H1 (cell line): ENCODE data around the gene CDK5. TPM values are rescaled to one million over a fixed set of nuclear protein-coding genes. Genes with fewer than 3 reads are reported as not detected.
A peak's percentile ranks its signal among the peaks of the same experiment; 100 is the strongest.

Experiments used
- CTCF ChIA-PET: fragments of 300-600 bp; sonication (Branson Sonifier 250); formaldehyde crosslinking; loops from one replicate; lab custom pipeline; 2021; ENCODE audit not compliant: partially characterized antibody; lab: Charles Lee
- POLR2A ChIA-PET: fragments of 300-600 bp; sonication (Branson Sonifier 250); formaldehyde crosslinking; loops from one replicate; lab custom pipeline; 2021; ENCODE audit warnings: inconsistent platforms; ENCODE audit not compliant: partially characterized antibody; lab: Charles Lee
- DNase-seq, 2 experiments: peaks; one replicate each; pipeline versions ENCODE4 v3.0.0 to v3.0.0-alpha.2; 2010 to 2022; ENCODE audit warnings: low spot score in 2 of 2, low read depth in 1 of 2, mixed read lengths in 1 of 2
- FAIRE-seq: peaks from 2 replicates; lab custom pipeline; 2011; peaks lifted over from hg19 to GRCh38; lab: Jason Lieb, UNC
- H2AFZ ChIP-seq: 2 replicates; pipeline ENCODE4 v1.8.1; 2012; ENCODE audit warnings: low read length, inconsistent platforms
- H2AK5ac ChIP-seq: 2 replicates; pipeline ENCODE4 v1.6.1; 2013; ENCODE audit warnings: low read depth, low read length
- H2BK120ac ChIP-seq: replicated peaks from 2 replicates; pipeline ENCODE3; 2013; ENCODE audit warnings: low read depth, low read length, inconsistent platforms
- H2BK12ac ChIP-seq: 2 replicates; pipeline ENCODE4 v1.6.1; 2013; ENCODE audit warnings: low read depth, low read length
- H2BK15ac ChIP-seq: 2 replicates; pipeline ENCODE4 v1.6.1; 2013; ENCODE audit warnings: low read length
- H2BK20ac ChIP-seq: 2 replicates; pipeline ENCODE4 v1.6.1; 2013; ENCODE audit warnings: low read length
- H2BK5ac ChIP-seq: 2 replicates; pipeline ENCODE4 v1.6.1; 2013; ENCODE audit warnings: low read depth, low read length
- H3K14ac ChIP-seq: 2 replicates; pipeline ENCODE4 v1.6.1; 2013; ENCODE audit warnings: inconsistent platforms; ENCODE audit not compliant: insufficient read length
- H3K18ac ChIP-seq: 2 replicates; pipeline ENCODE4 v1.6.1; 2013; ENCODE audit warnings: low read length; ENCODE audit errors: extremely low read depth
- H3K23ac ChIP-seq: 2 replicates; pipeline ENCODE4 v1.6.1; 2013; ENCODE audit warnings: inconsistent platforms; ENCODE audit not compliant: insufficient read length
- H3K23me2 ChIP-seq: 2 replicates; pipeline ENCODE4 v1.6.1; 2013; ENCODE audit warnings: low read depth, low read length
- H3K27ac ChIP-seq: 2 replicates; pipeline ENCODE4 v1.6.1; 2011; ENCODE audit warnings: low read depth, low read length, inconsistent platforms
- H3K27me3 ChIP-seq, 4 experiments: replicated peaks in 1 of 4; 1 replicate in 1 of 4; 2 replicates in 3 of 4; pipeline versions ENCODE4 v1.6.1 to v1.8.1; 2011 to 2013; ENCODE audit warnings: low read length in 3 of 4, mild to moderate bottlenecking in 3 of 4, inconsistent platforms in 2 of 4, mixed read lengths in 2 of 4, moderate library complexity in 1 of 4; ENCODE audit not compliant: control insufficient read depth in 3 of 4, insufficient read depth in 3 of 4; ENCODE audit errors: extremely low read depth in 1 of 4
- H3K36me3 ChIP-seq, 4 experiments: 2 replicates each; pipeline versions ENCODE4 v1.6.1 to v1.8.1; 2011 to 2013; ENCODE audit warnings: mild to moderate bottlenecking in 4 of 4, low read length in 3 of 4, moderate library complexity in 2 of 4, control low read depth in 1 of 4, inconsistent platforms in 1 of 4; ENCODE audit not compliant: insufficient read depth in 4 of 4, control insufficient read depth in 2 of 4
- H3K4ac ChIP-seq: replicated peaks from 2 replicates; pipeline ENCODE3; 2013; ENCODE audit warnings: low read length, low read depth, mixed read lengths, inconsistent platforms; ENCODE audit not compliant: insufficient read length
- H3K4me1 ChIP-seq, 4 experiments: replicated peaks in 1 of 4; 1 replicate in 1 of 4; 2 replicates in 3 of 4; pipeline versions ENCODE4 v1.6.1 to v1.8.1; 2011 to 2013; ENCODE audit warnings: low read length in 3 of 4, inconsistent platforms in 2 of 4, mixed read lengths in 1 of 4; ENCODE audit not compliant: insufficient read depth in 4 of 4, control insufficient read depth in 3 of 4
- H3K4me2 ChIP-seq, 2 experiments: 2 replicates each; pipeline versions ENCODE4 v1.6.1 to v1.8.1; 2011 to 2013; ENCODE audit warnings: low read depth in 2 of 2, low read length in 2 of 2, control low read depth in 1 of 2, inconsistent platforms in 1 of 2, mild to moderate bottlenecking in 1 of 2; ENCODE audit not compliant: insufficient read depth in 1 of 2
- H3K4me3 ChIP-seq, 4 experiments: fragments of 200-600, 300-600 bp in 1 of 4; sonication (generic), shearing (Covaris generic), sonication (Bioruptor Twin) in 1 of 4; 2 replicates each; pipeline versions ENCODE4 v1.5.1 to v1.8.1; 2011 to 2016; ENCODE audit warnings: low read length in 4 of 4, low read depth in 3 of 4, control low read depth in 2 of 4, inconsistent platforms in 2 of 4, mild to moderate bottlenecking in 2 of 4, mixed read lengths in 1 of 4, moderate library complexity in 1 of 4; ENCODE audit not compliant: insufficient read depth in 2 of 4; ENCODE audit errors: extremely low read depth in 1 of 4
- H3K56ac ChIP-seq: replicated peaks from 2 replicates; pipeline ENCODE3; 2013; ENCODE audit warnings: low read depth, mild to moderate bottlenecking, mixed read lengths, low read length, inconsistent platforms; ENCODE audit not compliant: insufficient read length
- H3K79me1 ChIP-seq: 2 replicates; pipeline ENCODE4 v1.6.1; 2013; ENCODE audit warnings: low read depth, low read length, control low read depth
- H3K79me2 ChIP-seq, 2 experiments: 2 replicates each; pipeline versions ENCODE4 v1.6.1 to v1.8.1; 2012 to 2013; ENCODE audit warnings: low read length in 2 of 2, mild to moderate bottlenecking in 2 of 2, inconsistent platforms in 1 of 2; ENCODE audit not compliant: insufficient read depth in 2 of 2, control insufficient read depth in 1 of 2
- H3K9ac ChIP-seq, 4 experiments: replicated peaks in 1 of 4; 1 replicate in 1 of 4; 2 replicates in 3 of 4; pipeline versions ENCODE4 v1.6.1 to v1.8.1; 2011 to 2013; ENCODE audit warnings: low read depth in 3 of 4, low read length in 3 of 4, control low read depth in 2 of 4, mild to moderate bottlenecking in 2 of 4, moderate library complexity in 2 of 4, inconsistent platforms in 1 of 4; ENCODE audit errors: extremely low read depth in 1 of 4
- H3K9me3 ChIP-seq, 2 experiments: 2 replicates each; pipeline versions ENCODE4 v1.6.1 to v1.8.1; 2012 to 2013; ENCODE audit warnings: mild to moderate bottlenecking in 2 of 2, moderate library complexity in 2 of 2, control low read depth in 1 of 2, inconsistent platforms in 1 of 2, low read depth in 1 of 2, low read length in 1 of 2, mixed read lengths in 1 of 2; ENCODE audit not compliant: insufficient read depth in 2 of 2
- H4K20me1 ChIP-seq, 2 experiments: replicated peaks in 1 of 2; 2 replicates each; pipeline versions ENCODE3 to v1.8.1; 2011 to 2013; ENCODE audit warnings: inconsistent platforms in 2 of 2, low read length in 2 of 2, mild to moderate bottlenecking in 1 of 2; ENCODE audit not compliant: insufficient read depth in 2 of 2, control insufficient read depth in 1 of 2
- H4K5ac ChIP-seq: 2 replicates; pipeline ENCODE4 v1.6.1; 2013; ENCODE audit warnings: low read length, low read depth, mixed read lengths, inconsistent platforms; ENCODE audit not compliant: insufficient read length
- H4K8ac ChIP-seq: 2 replicates; pipeline ENCODE4 v1.8.0; 2013; ENCODE audit warnings: mild to moderate bottlenecking, moderate library complexity, low read length, inconsistent platforms; ENCODE audit not compliant: insufficient read depth; ENCODE audit errors: extremely low read depth
- H4K91ac ChIP-seq: replicated peaks from 2 replicates; pipeline ENCODE3; 2013; ENCODE audit warnings: low read length, mixed read lengths, inconsistent platforms; ENCODE audit not compliant: insufficient read length
- BACH1 ChIP-seq: IDR thresholded peaks from 2 replicates; pipeline ENCODE4 v1.6.1; 2012; ENCODE audit warnings: low read length, improper control_type of control experiment
- BCL11A ChIP-seq, 2 experiments: IDR thresholded peaks; one replicate each; pipeline ENCODE4 v1.6.1; 2011; ENCODE audit warnings: low read depth in 2 of 2, low read length in 2 of 2, mild to moderate bottlenecking in 2 of 2
- BRCA1 ChIP-seq: IDR thresholded peaks from 2 replicates; pipeline ENCODE4 v1.6.1; 2012; ENCODE audit warnings: low read depth, low read length, improper control_type of control experiment
- CREB1 ChIP-seq: IDR thresholded peaks from 2 replicates; pipeline ENCODE4 v1.6.1; 2012; ENCODE audit warnings: inconsistent platforms
- EP300 ChIP-seq, 2 experiments: IDR thresholded peaks; 1 replicate in 1 of 2; 2 replicates in 1 of 2; pipeline ENCODE4 v1.6.1; 2011 to 2012; ENCODE audit warnings: low read depth in 2 of 2, low read length in 2 of 2, mild to moderate bottlenecking in 2 of 2, borderline replicate concordance in 1 of 2, inconsistent platforms in 1 of 2, moderate library complexity in 1 of 2
- FOSL1 ChIP-seq: IDR thresholded peaks from 2 replicates; pipeline ENCODE4 v1.6.1; 2011; ENCODE audit warnings: mild to moderate bottlenecking, low read depth, low read length, moderate library complexity; ENCODE audit not compliant: insufficient read depth
- HDAC6 ChIP-seq: IDR thresholded peaks from one replicate; pipeline ENCODE4 v1.7.1; 2012; ENCODE audit warnings: low read depth, mild to moderate bottlenecking, inconsistent platforms, low read length, moderate library complexity
- KDM1A ChIP-seq: fragments of 200-600, 300-600 bp; sonication (generic); IDR thresholded peaks from 2 replicates; pipeline ENCODE4 v1.7.1; 2016; ENCODE audit warnings: mild to moderate bottlenecking, low read length, borderline replicate concordance
- KDM4A ChIP-seq: IDR thresholded peaks from one replicate; pipeline ENCODE4 v1.7.1; 2012; ENCODE audit warnings: low read depth, mild to moderate bottlenecking, moderate library complexity, low read length, inconsistent platforms; ENCODE audit not compliant: severe bottlenecking
- KDM5A ChIP-seq: fragments of 200-600 bp; IDR thresholded peaks from 2 replicates; pipeline ENCODE4 v1.7.1; 2012; ENCODE audit warnings: mild to moderate bottlenecking, low read length, inconsistent platforms, mixed read lengths
- POU5F1 ChIP-seq: IDR thresholded peaks from 2 replicates; pipeline ENCODE4 v1.6.1; 2011; ENCODE audit warnings: low read depth, mild to moderate bottlenecking, low read length, moderate library complexity
- RAD21 ChIP-seq, 2 experiments: IDR thresholded peaks in 1 of 2; conservative IDR thresholded peaks in 1 of 2; 2 replicates each; pipeline ENCODE4 v1.6.1; 2011; ENCODE audit warnings: low read depth in 2 of 2, low read length in 2 of 2, improper control_type of control experiment in 1 of 2, inconsistent platforms in 1 of 2, mild to moderate bottlenecking in 1 of 2, moderate library complexity in 1 of 2
- TCF12 ChIP-seq: IDR thresholded peaks from 2 replicates; pipeline ENCODE4 v1.6.1; 2011; ENCODE audit warnings: low read depth, mild to moderate bottlenecking, low read length
- WGBS, 2 experiments: shearing (Covaris generic) in 1 of 2; methylation state at CpG; one replicate each; pipeline versions ENCODE4 v1.1.6 to v1.1.7; 2013 to 2015; ENCODE audit warnings: low lambda C conversion rate in 2 of 2, mixed read lengths in 2 of 2, inconsistent platforms in 1 of 2, low coverage in 1 of 2, missing lambda C conversion rate in 1 of 2; ENCODE audit not compliant: insufficient replicate concordance in 2 of 2, insufficient coverage in 1 of 2, insufficient read length in 1 of 2; ENCODE audit errors: extremely low coverage in 1 of 2, missing lambda C conversion rate in 1 of 2; 5-methylcytosine and 5-hydroxymethylcytosine counted together
- polyA plus RNA-seq, 7 experiments: library from polyadenylated mRNA; depleted of rRNA in 3 of 7; stranded (reverse) in 5 of 7; unstranded in 2 of 7; fragments of >200 nt in 5 of 7; fragments of 200-250 nt in 2 of 7; gene quantifications; 1 replicate in 5 of 7; 2 replicates in 1 of 7; 4 replicates in 1 of 7; pipeline versions ENCODE4 v1.2.1 to v1.2.3, GENCODE V29; 2011 to 2013; ENCODE audit warnings: missing spikeins in 2 of 7, mixed read lengths in 2 of 7
- total RNA-seq: library from RNA; stranded (reverse); fragmentation: NEBNext Ultra II Directional; extraction: Animal tissue kit (Norgen Biotek cat#: 25700); gene quantifications from 2 replicates; pipeline ENCODE4 v1.2.1, GENCODE V29; 2021

Gene CDK5
- total and polyA plus RNA-seq, 2 of the 8 experiments (the other 6 are each of a cell fraction or from before 2014, with no cell fraction given): 22.8 to 37.2 TPM

DNA sequence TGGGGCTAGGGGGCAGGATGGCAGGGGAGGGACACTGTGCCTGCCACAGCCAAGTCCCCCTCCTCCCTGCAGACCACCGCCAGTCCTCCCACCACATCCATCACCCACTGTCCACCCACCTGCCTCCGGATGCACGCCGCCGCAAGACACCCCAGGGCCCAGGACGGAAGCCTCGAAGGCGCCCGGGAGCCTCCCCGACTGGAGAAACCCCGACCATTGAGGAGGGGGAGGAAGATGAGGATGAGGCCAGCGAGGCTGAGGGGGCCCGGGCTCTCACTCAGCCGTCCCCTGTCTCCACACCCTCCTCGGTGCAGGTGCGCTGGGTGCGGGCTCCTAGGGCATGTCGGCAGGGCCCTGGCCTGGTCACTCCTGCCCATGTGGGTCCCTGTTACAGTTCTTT is 6.8 kb upstream of the CDK5 start:
- Histone ChIP-seq H2BK120ac (no peak overlapping the region), H4K91ac (no peak overlapping the region), H2BK20ac (no peak overlapping the region), H4K8ac (0 out of 2 replicates have a peak overlapping the region, but pooled peaks have one; percentile 32), H3K14ac (no peak overlapping the region), H2BK15ac (no peak overlapping the region), H3K27ac (no peak overlapping the region), H3K4me3 (no peak overlapping the region), H3K79me2 (peaks cover 0 to 8% of the 10 kb centered on the region in 2 experiments; a peak in 1 of 4 replicates), H3K23ac (no peak overlapping the region), H2AK5ac (no peak overlapping the region), H3K23me2 (peaks cover 20% of the 10 kb centered on the region; the same call in 1 of the 2 replicates), H3K27me3 (no peaks in the 10 kb centered on the region), H3K4ac (no peak overlapping the region), H4K20me1 (peaks cover 5 to 9% of the 10 kb centered on the region in 2 experiments), H4K5ac (no peak overlapping the region), H2BK5ac (no peak overlapping the region), H2BK12ac (no peak overlapping the region), H3K9me3 (no peaks in the 10 kb centered on the region), H3K56ac (no peak overlapping the region), H3K18ac (no peak overlapping the region), H3K4me1 (peaks cover 6 to 29% (median 24%) of the 10 kb centered on the region in 4 experiments), H3K36me3 (peaks cover 5 to 38% (median 21%) of the 10 kb centered on the region in 4 experiments; a peak in 7 of 8 replicates), H3K4me2 (no peak overlapping the region), H3K79me1 (peaks cover 6% of the 10 kb centered on the region; the same call in 1 of the 2 replicates), H3K9ac (no peak overlapping the region), H2AFZ (no peak overlapping the region)
- ChIA-PET CTCF (interaction anchor here (0.6 to 9.0 kb wide), 4 partner anchors 13 to 251 kb away, joined by 5 to 81 read pairs (median 22); no protein-coding TSS in a partner anchor), POLR2A (interaction anchor here (2.1 to 7.9 kb wide), 2 partner anchors 13 to 50 kb away, joined by 9 to 77 read pairs; no protein-coding TSS in a partner anchor)
- 91% methylated on average over 16 of the region's 18 CpGs; no CpG with 5 or more reads in 1 of the 2 experiments for WGBS, 2 experiments
- DNase-seq (no peak), FAIRE-seq (no peak)
- TF ChIP-seq BACH1 (no peak), EP300 (IDR thresholded peaks at IDR 0.05; ENCODE audit: borderline replicate concordance in 1 of 2, low read depth in 2 of 2, low read length in 2 of 2) (no peak), CREB1 (no peak), KDM5A (no peak), KDM4A (no peak), RAD21 (IDR thresholded peaks at IDR 0.05 in 1 of 2, conservative IDR thresholded peaks at IDR 0.05 in 1 of 2; ENCODE audit: low read depth in 2 of 2, low read length in 2 of 2) (no peak), POU5F1 (no peak), TCF12 (no peak), BCL11A (IDR thresholded peaks at IDR 0.05; ENCODE audit: low read depth in 2 of 2, low read length in 2 of 2) (no peak), BRCA1 (no peak), HDAC6 (no peak), KDM1A (no peak), FOSL1 (no peak)
